ENCODE measurements around the gene HNF1B.

DNA sequence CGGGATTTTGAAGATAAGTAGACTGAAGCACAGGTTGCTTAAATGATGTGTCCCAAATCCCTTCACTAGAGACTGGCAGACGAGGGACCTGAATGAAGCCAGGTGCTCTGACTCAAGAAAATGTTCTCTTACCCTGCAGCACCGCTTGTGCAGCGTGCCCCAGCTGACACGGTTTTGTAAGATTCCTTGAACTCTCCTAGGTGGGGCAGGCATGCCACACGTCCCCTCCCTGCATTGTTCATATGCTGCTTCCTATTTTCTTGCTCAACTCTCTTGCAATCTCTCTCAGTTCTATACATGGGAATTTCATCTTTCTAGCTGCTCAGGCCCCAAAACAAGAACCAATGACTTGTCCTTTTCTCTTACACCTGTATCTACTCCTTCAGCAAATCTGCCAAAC is 22.1 kb upstream of the HNF1B start:
- TF ChIP-seq, protein P1, sequence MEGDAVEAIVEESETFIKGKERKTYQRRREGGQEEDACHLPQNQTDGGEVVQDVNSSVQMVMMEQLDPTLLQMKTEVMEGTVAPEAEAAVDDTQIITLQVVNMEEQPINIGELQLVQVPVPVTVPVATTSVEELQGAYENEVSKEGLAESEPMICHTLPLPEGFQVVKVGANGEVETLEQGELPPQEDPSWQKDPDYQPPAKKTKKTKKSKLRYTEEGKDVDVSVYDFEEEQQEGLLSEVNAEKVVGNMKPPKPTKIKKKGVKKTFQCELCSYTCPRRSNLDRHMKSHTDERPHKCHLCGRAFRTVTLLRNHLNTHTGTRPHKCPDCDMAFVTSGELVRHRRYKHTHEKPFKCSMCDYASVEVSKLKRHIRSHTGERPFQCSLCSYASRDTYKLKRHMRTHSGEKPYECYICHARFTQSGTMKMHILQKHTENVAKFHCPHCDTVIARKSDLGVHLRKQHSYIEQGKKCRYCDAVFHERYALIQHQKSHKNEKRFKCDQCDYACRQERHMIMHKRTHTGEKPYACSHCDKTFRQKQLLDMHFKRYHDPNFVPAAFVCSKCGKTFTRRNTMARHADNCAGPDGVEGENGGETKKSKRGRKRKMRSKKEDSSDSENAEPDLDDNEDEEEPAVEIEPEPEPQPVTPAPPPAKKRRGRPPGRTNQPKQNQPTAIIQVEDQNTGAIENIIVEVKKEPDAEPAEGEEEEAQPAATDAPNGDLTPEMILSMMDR (IDR thresholded peaks at IDR 0.05 in 4 of 5, conservative IDR thresholded peaks at IDR 0.05 in 1 of 5), result no peak
- no peak for TF ChIP-seq POLR2A (IDR thresholded peaks at IDR 0.05)

Measured in gastrocnemius medialis (tissue), 4 donors.